BJ (cell line): ENCODE measurements around the gene DIP2B. TPM values are rescaled to one million over a fixed set of nuclear protein-coding genes. Genes with fewer than 3 reads are reported as not detected.

Experiments used
- CTCF ChIA-PET: fragments of 350-600 bp; formaldehyde crosslinking; extraction: SDS; loops from one replicate; lab custom pipeline; 2021; ENCODE audit warnings: antibody characterized with exemption, inconsistent platforms; lab: Yijun Ruan, JAX
- POLR2A ChIA-PET: fragments of 300-600 bp; sonication (Branson Sonifier 250); formaldehyde crosslinking; extraction: SDS; loops from one replicate; lab custom pipeline; 2021; ENCODE audit warnings: antibody characterized with exemption; lab: Charles Lee
- DNase-seq: peaks from one replicate; pipeline ENCODE4 v3.0.0-alpha.2; 2011; ENCODE audit warnings: low read depth
- H3K27me3 ChIP-seq: 2 replicates; pipeline ENCODE4 v1.6.0; 2011; ENCODE audit warnings: low read length; ENCODE audit not compliant: control insufficient read depth, insufficient read depth
- H3K36me3 ChIP-seq: 2 replicates; pipeline ENCODE4 v1.5.1; 2011; ENCODE audit warnings: low read length; ENCODE audit not compliant: control insufficient read depth, insufficient read depth
- H3K4me3 ChIP-seq: 2 replicates; pipeline ENCODE4 v1.5.1; 2011; ENCODE audit warnings: low read depth, mild to moderate bottlenecking, control low read depth, low read length
- polyA plus RNA-seq: library from polyadenylated mRNA; depleted of rRNA; stranded (reverse); fragments of >200 nt; gene quantifications from 2 replicates; pipeline ENCODE4 v1.2.3, GENCODE V29; 2011
- TF ChIP-seq, protein P1 (sequence below): IDR thresholded peaks from 2 replicates; pipeline ENCODE4 v1.5.1; 2011; ENCODE audit warnings: low read depth, mild to moderate bottlenecking, control low read depth, inconsistent platforms, low read length, moderate library complexity; ENCODE audit not compliant: insufficient read depth

Gene DIP2B
- polyA plus RNA-seq, 1 experiment, result 13.2 TPM

- ChIA-PET CTCF (interaction anchor here (0.6 kb wide), 1 partner anchor 56 kb away, joined by 3 read pairs; no protein-coding TSS in a partner anchor), POLR2A (no interaction called here)
- Histone ChIP-seq H3K36me3 (no peaks in the 10 kb centered on the region), H3K4me3 (no peak overlapping the region), H3K27me3 (no peaks in the 10 kb centered on the region)
- DNase-seq, result no peak
- TF ChIP-seq, protein P1, sequence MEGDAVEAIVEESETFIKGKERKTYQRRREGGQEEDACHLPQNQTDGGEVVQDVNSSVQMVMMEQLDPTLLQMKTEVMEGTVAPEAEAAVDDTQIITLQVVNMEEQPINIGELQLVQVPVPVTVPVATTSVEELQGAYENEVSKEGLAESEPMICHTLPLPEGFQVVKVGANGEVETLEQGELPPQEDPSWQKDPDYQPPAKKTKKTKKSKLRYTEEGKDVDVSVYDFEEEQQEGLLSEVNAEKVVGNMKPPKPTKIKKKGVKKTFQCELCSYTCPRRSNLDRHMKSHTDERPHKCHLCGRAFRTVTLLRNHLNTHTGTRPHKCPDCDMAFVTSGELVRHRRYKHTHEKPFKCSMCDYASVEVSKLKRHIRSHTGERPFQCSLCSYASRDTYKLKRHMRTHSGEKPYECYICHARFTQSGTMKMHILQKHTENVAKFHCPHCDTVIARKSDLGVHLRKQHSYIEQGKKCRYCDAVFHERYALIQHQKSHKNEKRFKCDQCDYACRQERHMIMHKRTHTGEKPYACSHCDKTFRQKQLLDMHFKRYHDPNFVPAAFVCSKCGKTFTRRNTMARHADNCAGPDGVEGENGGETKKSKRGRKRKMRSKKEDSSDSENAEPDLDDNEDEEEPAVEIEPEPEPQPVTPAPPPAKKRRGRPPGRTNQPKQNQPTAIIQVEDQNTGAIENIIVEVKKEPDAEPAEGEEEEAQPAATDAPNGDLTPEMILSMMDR, result no peak
Measured at GRCh38 chr12:50529345-50529744, 24.6 kb downstream of the DIP2B start.

GRCh38 chr12:50530532-50530931 is 25.7 kb downstream of the DIP2B start:
- no peaks in the 10 kb centered on the region for H3K36me3 ChIP-seq
- TF ChIP-seq, protein P1, result no peak
- no peak overlapping the region for H3K4me3 ChIP-seq
- DNase-seq, result no peak
- no peaks in the 10 kb centered on the region for H3K27me3 ChIP-seq
- ChIA-PET POLR2A (no interaction called here), CTCF (no interaction called here)

GRCh38 chr12:50533203-50533584 is 28.4 kb downstream of the DIP2B start:
- TF ChIP-seq, protein P1, result no peak
- H3K36me3 ChIP-seq, result no peaks in the 10 kb centered on the region
- ChIA-PET POLR2A (no interaction called here), CTCF (no interaction called here)
- DNase-seq, result no peak
- no peaks in the 10 kb centered on the region for H3K27me3 ChIP-seq
- no peak overlapping the region for H3K4me3 ChIP-seq

GRCh38 chr12:50533971-50534370 is 29.2 kb downstream of the DIP2B start:
- Histone ChIP-seq H3K4me3 (no peak overlapping the region), H3K27me3 (no peaks in the 10 kb centered on the region), H3K36me3 (no peaks in the 10 kb centered on the region)
- no peak for DNase-seq
- TF ChIP-seq, protein P1, result no peak
- POLR2A ChIA-PET, result no interaction called here
- CTCF ChIA-PET, result interaction anchor here (1.0 kb wide), 1 partner anchor 29 kb away, joined by 3 read pairs; no protein-coding TSS in a partner anchor

- no peak for DNase-seq
- POLR2A ChIA-PET, result no interaction called here
- Histone ChIP-seq H3K36me3 (no peaks in the 10 kb centered on the region), H3K4me3 (no peak overlapping the region), H3K27me3 (no peaks in the 10 kb centered on the region)
- CTCF ChIA-PET, result interaction anchor here (1.0 to 1.7 kb wide), 2 partner anchors 13 to 28 kb away, joined by 4 to 7 read pairs; no protein-coding TSS in a partner anchor
- TF ChIP-seq, protein P1, result no peak
Measured at GRCh38 chr12:50536831-50537537, 32.2 kb downstream of the DIP2B start.
